A549 (cell line): ENCODE results near the gene HACE1. TPM values are rescaled to one million over a fixed set of nuclear protein-coding genes. Genes with fewer than 3 reads are reported as not detected.

Experiments used
- ATAC-seq, 2 experiments: fragments of 200-7000 bp in 1 of 2; fragments of >200 bp in 1 of 2; cut with Nextera tagmentation in 1 of 2; cut with Tn5 transposase in 1 of 2; 3 replicates each; pipeline versions ENCODE4 v1.8.0 to v1.9.1; 2018 to 2020; ENCODE audit warnings: mild to moderate bottlenecking in 1 of 2, moderate library complexity in 1 of 2
- CTCF ChIA-PET: fragments of 300-600 bp; sonication (Branson Sonifier 250); formaldehyde crosslinking; extraction: SDS; loops from one replicate; lab custom pipeline; 2021; ENCODE audit warnings: antibody characterized with exemption, inconsistent platforms; lab: Yijun Ruan, JAX
- POLR2A ChIA-PET: fragments of 350-600 bp; formaldehyde crosslinking; extraction: SDS; loops from one replicate; lab custom pipeline; 2021; ENCODE audit warnings: antibody characterized with exemption, inconsistent platforms; lab: Yijun Ruan, JAX
- DNase-seq, 2 experiments: peaks; one replicate each; pipeline versions ENCODE4 v3.0.0 to v3.0.0-alpha.2; 2011 to 2016; ENCODE audit warnings: low read depth in 1 of 2, low spot score in 1 of 2
- FAIRE-seq: peaks from 2 replicates; lab custom pipeline; 2011; peaks lifted over from hg19 to GRCh38; lab: Jason Lieb, UNC
- H3K27ac ChIP-seq, 2 experiments: fragments of >200 bp; sonication (Bioruptor Twin); formaldehyde crosslinking; 3 replicates each; pipeline ENCODE4 v1.5.1; 2016 to 2017
- H3K4me1 ChIP-seq: fragments of >200 bp; sonication (Bioruptor Twin); formaldehyde crosslinking; 3 replicates; pipeline ENCODE4 v1.6.1; 2016
- H3K4me2 ChIP-seq: fragments of >200 bp; sonication (Bioruptor Twin); formaldehyde crosslinking; 3 replicates; pipeline ENCODE4 v1.6.1; 2016
- H3K4me3 ChIP-seq: fragments of >200 bp; sonication (Bioruptor Twin); formaldehyde crosslinking; 3 replicates; pipeline ENCODE4 v1.5.1; 2016
- H3K9me3 ChIP-seq: fragments of >200 bp; sonication (Bioruptor Twin); formaldehyde crosslinking; 3 replicates; pipeline ENCODE4 v1.6.1; 2016
- ATOH8 ChIP-seq: fragments of 250-450 bp; sonication (Bioruptor Pico); IDR thresholded peaks from 2 replicates; pipeline ENCODE4 v1.5.0; 2020; ENCODE audit warnings: low read depth, mild to moderate bottlenecking, moderate library complexity
- BCL3 ChIP-seq: fragments of >200 bp; sonication (Bioruptor Twin); formaldehyde crosslinking; IDR thresholded peaks from 3 replicates; pipeline ENCODE4 v1.6.1; 2016
- BHLHE40 ChIP-seq: IDR thresholded peaks from 2 replicates; pipeline ENCODE4 v1.6.1; 2012; ENCODE audit warnings: low read depth, low read length, inconsistent platforms
- CBX2 ChIP-seq: fragments of 200-600 bp; sonication (generic); IDR thresholded peaks from 2 replicates; pipeline ENCODE4 v1.6.1; 2016; ENCODE audit warnings: low read depth, mild to moderate bottlenecking, borderline replicate concordance
- CHD2 ChIP-seq: fragments of 150-350 bp; IDR thresholded peaks from 2 replicates; pipeline ENCODE4 v1.6.1; 2014; ENCODE audit warnings: low read length; ENCODE audit not compliant: partially characterized antibody
- CHD4 ChIP-seq: fragments of 200-600 bp; sonication (generic); IDR thresholded peaks from 2 replicates; pipeline ENCODE4 v1.6.1; 2016; ENCODE audit warnings: antibody characterized with exemption, mild to moderate bottlenecking, borderline replicate concordance
- E2F6 ChIP-seq: IDR thresholded peaks from 2 replicates; pipeline ENCODE4 v1.6.1; 2012; ENCODE audit warnings: low read depth, borderline replicate concordance
- ESRRA ChIP-seq: fragments of 150-350 bp; IDR thresholded peaks from 2 replicates; pipeline ENCODE4 v1.6.1; 2014; ENCODE audit warnings: mild to moderate bottlenecking, low read length, borderline replicate concordance
- FOSB ChIP-seq: fragments of 250-450 bp; sonication (Bioruptor Pico); IDR thresholded peaks from 2 replicates; pipeline ENCODE4 v1.5.0; 2020; ENCODE audit warnings: mild to moderate bottlenecking, moderate library complexity
- FOXS1 ChIP-seq: fragments of 250-450 bp; sonication (Bioruptor Pico); IDR thresholded peaks from 2 replicates; pipeline ENCODE4 v1.5.0; 2020; ENCODE audit warnings: mild to moderate bottlenecking, moderate library complexity
- HES2 ChIP-seq: fragments of >200 bp; sonication (Bioruptor Twin); formaldehyde crosslinking; IDR thresholded peaks from 2 replicates; pipeline ENCODE4 v1.6.1; 2016
- HMGXB4 ChIP-seq: fragments of 250-450 bp; sonication (Bioruptor Pico); IDR thresholded peaks from 2 replicates; pipeline ENCODE4 v1.5.0; 2021; ENCODE audit warnings: mild to moderate bottlenecking, moderate library complexity, borderline replicate concordance
- JUNB ChIP-seq: fragments of >200 bp; sonication (Bioruptor Twin); formaldehyde crosslinking; IDR thresholded peaks from 2 replicates; pipeline ENCODE4 v1.6.1; 2016
- KDM5A ChIP-seq: fragments of 200-600 bp; sonication (generic); IDR thresholded peaks from 2 replicates; pipeline ENCODE4 v1.6.1; 2016; ENCODE audit warnings: antibody characterized with exemption, mild to moderate bottlenecking
- MAFK ChIP-seq: fragments of 450-650 bp; IDR thresholded peaks from 2 replicates; pipeline ENCODE4 v1.6.1; 2014; ENCODE audit not compliant: partially characterized antibody
- NPAS2 ChIP-seq: fragments of 250-450 bp; sonication (Bioruptor Pico); IDR thresholded peaks from 2 replicates; pipeline ENCODE4 v1.8.0; 2022; ENCODE audit warnings: mild to moderate bottlenecking, moderate library complexity, borderline replicate concordance
- PHF8 ChIP-seq: fragments of 200-600 bp; sonication (generic); IDR thresholded peaks from 2 replicates; pipeline ENCODE4 v1.6.1; 2016; ENCODE audit warnings: low read depth, mild to moderate bottlenecking, antibody characterized with exemption, moderate library complexity, borderline replicate concordance
- POLR2A ChIP-seq: IDR thresholded peaks from 2 replicates; pipeline ENCODE4 v1.6.1; 2012; ENCODE audit warnings: mild to moderate bottlenecking, low read length
- POLR2AphosphoS2 ChIP-seq: conservative IDR thresholded peaks from 2 replicates; pipeline ENCODE4 v1.6.1; 2012; ENCODE audit warnings: low read length, improper control_type of control experiment, inconsistent platforms
- RAD21 ChIP-seq, 2 experiments: fragments of >200 bp in 1 of 2; sonication (Bioruptor Twin) in 1 of 2; formaldehyde crosslinking in 1 of 2; IDR thresholded peaks in 1 of 2; conservative IDR thresholded peaks in 1 of 2; 2 replicates in 1 of 2; 3 replicates in 1 of 2; pipeline ENCODE4 v1.6.1; 2012 to 2018; ENCODE audit warnings: inconsistent platforms in 1 of 2
- RARB ChIP-seq: fragments of 250-450 bp; sonication (Bioruptor Pico); IDR thresholded peaks from 2 replicates; pipeline ENCODE4 v1.8.0; 2021; ENCODE audit warnings: mild to moderate bottlenecking, moderate library complexity
- REST ChIP-seq: fragments of 200-600 bp; sonication (generic); IDR thresholded peaks from 2 replicates; pipeline ENCODE4 v1.6.1; 2016; ENCODE audit warnings: antibody characterized with exemption, mild to moderate bottlenecking, moderate library complexity
- SREBF2 ChIP-seq: fragments of 450-650 bp; IDR thresholded peaks from 2 replicates; pipeline ENCODE4 v1.6.1; 2014; ENCODE audit warnings: mild to moderate bottlenecking, moderate library complexity
- ZNF302 ChIP-seq: fragments of 250-450 bp; sonication (Bioruptor Pico); IDR thresholded peaks from 2 replicates; pipeline ENCODE4 v1.9.0; 2021; ENCODE audit warnings: inconsistent platforms, mild to moderate bottlenecking, moderate library complexity
- WGBS: methylation state at CpG from one replicate; pipeline ENCODE4 v1.1.6; 2017; ENCODE audit errors: missing lambda C conversion rate; 5-methylcytosine and 5-hydroxymethylcytosine counted together
- polyA plus RNA-seq, 4 experiments: library from polyadenylated mRNA; depleted of rRNA in 3 of 4; stranded (reverse); fragments of >200 nt; fragmentation: RNase III in 1 of 4; extraction: RNeasy Plus Mini Kit Qiagen cat#74134 plus additional on column Dnase treatment in 1 of 4; gene quantifications; 2 replicates in 3 of 4; 3 replicates in 1 of 4; pipeline ENCODE4 v1.2.3, GENCODE V29; 2011 to 2017

HACE1 gene
- polyA plus RNA-seq, 2 of the 4 experiments (the other 2 are of a cell fraction): 3.4 to 9.7 TPM

- H3K27ac ChIP-seq: no peak overlapping the region
Observed at GRCh38 chr6:104728448-104728847, 131.3 kb downstream of the HACE1 start.

GRCh38 chr6:104718672-104719071, 141.0 kb downstream of the HACE1 start:
- Histone ChIP-seq H3K4me3 (no peak overlapping the region), H3K27ac (no peak overlapping the region), H3K9me3 (no peaks in the 10 kb centered on the region), H3K4me2 (no peak overlapping the region), H3K4me1 (no peaks in the 10 kb centered on the region)
- ATAC-seq (no peak), DNase-seq (no peak), FAIRE-seq (no peak)
- ChIA-PET POLR2A (no interaction called here), CTCF (no interaction called here)
- WGBS: 97% methylated on average over 1 of the region's 1 CpG
- TF ChIP-seq CBX2 (no peak), CHD2 (no peak), FOSB (no peak), KDM5A (no peak), SREBF2 (no peak), MAFK (no peak), CHD4 (no peak), HES2 (no peak), BCL3 (no peak), POLR2AphosphoS2 (no peak), E2F6 (no peak), BHLHE40 (no peak), FOXS1 (CRISPR knock-in tag) (no peak), ESRRA (no peak)

More at GRCh38 chr6:104728448-104728847, 131.3 kb downstream of the HACE1 start:
- Histone ChIP-seq H3K4me1 (no peaks in the 10 kb centered on the region), H3K4me3 (no peak overlapping the region), H3K4me2 (no peak overlapping the region), H3K9me3 (no peaks in the 10 kb centered on the region)
- ChIA-PET CTCF (no interaction called here), POLR2A (no interaction called here)
- no peak for TF ChIP-seq ZNF302 (CRISPR knock-in tag)
- TF ChIP-seq ATOH8: no peak
- TF ChIP-seq E2F6: no peak
- TF ChIP-seq RARB: no peak
- no peak for TF ChIP-seq PHF8
- TF ChIP-seq POLR2A: no peak
- TF ChIP-seq RAD21 (conservative IDR thresholded peaks at IDR 0.05 in 1 of 2, IDR thresholded peaks at IDR 0.05 in 1 of 2): no peak
- TF ChIP-seq REST: no peak
- TF ChIP-seq NPAS2 (CRISPR knock-in tag): no peak
- no peak for TF ChIP-seq HMGXB4 (CRISPR knock-in tag)
- no peak for TF ChIP-seq JUNB
- DNase-seq (no peak), FAIRE-seq (no peak), ATAC-seq (no peak)
- 81% methylated on average over 4 of the region's 4 CpGs for WGBS
